Measurements from ENCODE around the gene UBE2G1.

- TF ChIP-seq EZH2 (IDR thresholded peaks at IDR 0.05; ENCODE audit: borderline replicate concordance, low read depth, low read length, severe bottlenecking), result no peak
- TF ChIP-seq, protein P1, sequence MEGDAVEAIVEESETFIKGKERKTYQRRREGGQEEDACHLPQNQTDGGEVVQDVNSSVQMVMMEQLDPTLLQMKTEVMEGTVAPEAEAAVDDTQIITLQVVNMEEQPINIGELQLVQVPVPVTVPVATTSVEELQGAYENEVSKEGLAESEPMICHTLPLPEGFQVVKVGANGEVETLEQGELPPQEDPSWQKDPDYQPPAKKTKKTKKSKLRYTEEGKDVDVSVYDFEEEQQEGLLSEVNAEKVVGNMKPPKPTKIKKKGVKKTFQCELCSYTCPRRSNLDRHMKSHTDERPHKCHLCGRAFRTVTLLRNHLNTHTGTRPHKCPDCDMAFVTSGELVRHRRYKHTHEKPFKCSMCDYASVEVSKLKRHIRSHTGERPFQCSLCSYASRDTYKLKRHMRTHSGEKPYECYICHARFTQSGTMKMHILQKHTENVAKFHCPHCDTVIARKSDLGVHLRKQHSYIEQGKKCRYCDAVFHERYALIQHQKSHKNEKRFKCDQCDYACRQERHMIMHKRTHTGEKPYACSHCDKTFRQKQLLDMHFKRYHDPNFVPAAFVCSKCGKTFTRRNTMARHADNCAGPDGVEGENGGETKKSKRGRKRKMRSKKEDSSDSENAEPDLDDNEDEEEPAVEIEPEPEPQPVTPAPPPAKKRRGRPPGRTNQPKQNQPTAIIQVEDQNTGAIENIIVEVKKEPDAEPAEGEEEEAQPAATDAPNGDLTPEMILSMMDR (IDR thresholded peaks at IDR 0.05; ENCODE audit: borderline replicate concordance, extremely low read depth, low read length, poor library complexity, severe bottlenecking), result no peak
Measured at GRCh38 chr17:4319221-4319620, 47.3 kb downstream of the UBE2G1 start.

Data from DND-41 (cell line).